Heart right ventricle (tissue), 16 donors: ENCODE measurements around the gene ZMIZ1. TPM values are rescaled to one million over a fixed set of nuclear protein-coding genes. Genes with fewer than 3 reads are reported as not detected.

Source experiments
- ATAC-seq, 8 donors: fragments of 200-7000 bp; cut with Tn5 transposase; one replicate each; pipeline ENCODE4 v1.9.1; 2020; ENCODE audit warnings: mild to moderate bottlenecking in 8 of 8, moderate library complexity in 8 of 8, moderate number of reproducible peaks in 1 of 8
- DNase-seq, 2 donors: peaks; one replicate each; pipeline ENCODE4 v3.0.0-alpha.2; 2020
- H3K27ac ChIP-seq, 10 donors: fragments of 200-600 bp; sonication (generic) in 2 of 10; one replicate each; pipeline versions ENCODE4 v1.5.0 to v1.8.0; 2020 to 2022; ENCODE audit warnings: mild to moderate bottlenecking in 3 of 10
- H3K27me3 ChIP-seq, 7 donors: fragments of 200-600 bp; one replicate each; pipeline ENCODE4 v1.8.0; 2021 to 2022; ENCODE audit warnings: mild to moderate bottlenecking in 2 of 7
- H3K36me3 ChIP-seq, 9 donors: fragments of 200-600 bp; sonication (generic) in 1 of 9; one replicate each; pipeline versions ENCODE4 v1.5.0 to v1.8.0; 2020 to 2022; ENCODE audit warnings: mild to moderate bottlenecking in 2 of 9
- H3K4me1 ChIP-seq, 9 donors: fragments of 200-600 bp; sonication (generic) in 1 of 9; one replicate each; pipeline versions ENCODE4 v1.5.0 to v1.8.0; 2020 to 2022; ENCODE audit warnings: mild to moderate bottlenecking in 4 of 9
- H3K4me3 ChIP-seq, 10 donors: fragments of 200-600 bp; sonication (generic) in 2 of 10; one replicate each; pipeline versions ENCODE4 v1.5.0 to v1.8.0; 2020 to 2022; ENCODE audit warnings: mild to moderate bottlenecking in 7 of 10, moderate library complexity in 2 of 10
- H3K9me3 ChIP-seq, 11 donors: fragments of 200-600 bp in 10 of 11; sonication (generic) in 2 of 11; one replicate each; pipeline versions ENCODE4 v1.5.0 to v1.8.0; 2013 to 2022; ENCODE audit warnings: mild to moderate bottlenecking in 2 of 11, control low read depth in 1 of 11, moderate library complexity in 1 of 11
- CTCF ChIP-seq, 9 donors: fragments of 200-600 bp; sonication (generic) in 2 of 9; IDR thresholded peaks; one replicate each; pipeline versions ENCODE4 v1.5.0 to v1.8.0; 2021 to 2022; ENCODE audit warnings: antibody characterized with exemption in 9 of 9, mild to moderate bottlenecking in 5 of 9, moderate library complexity in 1 of 9
- WGBS, 2 donors: extraction: QIAGEN DNeasy Blood & Tissue Kit; methylation state at CpG; one replicate each; pipeline ENCODE4 v1.1.7; 2013; ENCODE audit warnings: inconsistent platforms in 1 of 2; 5-methylcytosine and 5-hydroxymethylcytosine counted together
- intact Hi-C, 10 donors: fragments of 100-400 bp; cut with DNase I; formaldehyde crosslinking; loops; one replicate each; pipeline versions ENCODE4 v1.11.1 to v1.14.2; 2022
- polyA plus RNA-seq, 2 donors: library from polyadenylated mRNA; stranded (reverse); fragments of 200-250 nt; gene quantifications; one replicate each; pipeline ENCODE4 v1.2.3, GENCODE V29; 2013
- total RNA-seq, 10 donors: library from RNA; stranded (reverse); fragmentation: NEBNext Ultra II Directional in 3 of 10; extraction: Animal tissue kit (Norgen Biotek cat#: 25700) in 3 of 10; gene quantifications; one replicate each; pipeline versions ENCODE4 v1.2.1 to v1.2.4, GENCODE V29; 2021 to 2023
- donor health status: Arrhythmogenic right ventricular cardiomyopathy.
- donor health status: ischemic (EF 13 %, LVEDD 7.1; RV severe dilation, severe dysfunction).
- donor health status: healthy with polysubstance abuse.
- donor health status: DM: no; HTN: yes; CAD: no.
- donor health status: DM: no; HTN: no; CAD: no.
- donor health status: ischemic (EF 25% LVEDD 6.9; RV normal size, moderate dysfunction).
- donor health status: ischemic (EF 25% LVEDD 5.7; RV mildly dilated, moderate dysfunction).
- donor health status: healthy.
- donor health status: DM: yes; HTN: yes; CAD: no.
- donor health status: Ischemic cardiomyopathy.
- donor health status: ischemic (EF 35%, LVEDD 5.7; RV mildly dilated, moderate dysfunction).
- donor health status: nonischemic (EF 11% LVEDD 7.7; RV severe dilation, severe dysfunction).
- donor health status: DM: yes; HTN: yes; CAD: no.
- donor health status: PGD.
- donor health status: ischemic (EF 29% LVEDD 5.4; RV normal size, mild dysfunction).
- donor health status: nonischemic (EF 23%, LVEDD 6.1; RV moderate dilation, normal function).

Gene ZMIZ1
- total and polyA plus RNA-seq, 12 donors = 24.2 to 61.5 (median 49.8) TPM

- H3K27ac ChIP-seq = peak overlapping the region in 1 of 10 donors; percentile 47
- DNase-seq (no peak), ATAC-seq (no peak)
- no peaks in the 10 kb centered on the region for H3K9me3 ChIP-seq
- peaks cover 0 to 16% (median 6%) of the 10 kb centered on the region in 9 donors for H3K36me3 ChIP-seq
- peaks cover 36 to 99% (median 96%) of the 10 kb centered on the region in 9 donors for H3K4me1 ChIP-seq
- H3K27me3 ChIP-seq = no peaks in the 10 kb centered on the region
- H3K4me3 ChIP-seq = no peak overlapping the region
- TF ChIP-seq CTCF (IDR thresholded peaks at IDR 0.05) = no peak
- intact Hi-C loops = no loop called here
- 70 to 89% methylated on average over 6 of the region's 6 CpGs for WGBS, 2 donors
Observed at GRCh38 chr10:79108728-79109127, 40.0 kb downstream of the ZMIZ1 start.

- Histone ChIP-seq H3K4me1 (peaks cover 45 to 99% (median 96%) of the 10 kb centered on the region in 9 donors), H3K27ac (peak overlapping the region in 9 of 10 donors; percentile 67 to 92 (median 84)), H3K9me3 (no peaks in the 10 kb centered on the region), H3K27me3 (no peaks in the 10 kb centered on the region), H3K4me3 (no peak overlapping the region), H3K36me3 (peaks cover 0 to 16% (median 6%) of the 10 kb centered on the region in 9 donors)
- intact Hi-C loops = loop anchor here in 3 of 10 donors (5.0 kb wide), 1 partner anchor 39 kb away; no protein-coding TSS in a partner anchor
- ATAC-seq = no peak
- 70 to 72% methylated on average over 5 of the region's 5 CpGs for WGBS, 2 donors
- TF ChIP-seq CTCF (IDR thresholded peaks at IDR 0.05) = no peak
- DNase-seq = no peak
Observed at GRCh38 chr10:79111427-79111826, 42.7 kb downstream of the ZMIZ1 start.

DNA sequence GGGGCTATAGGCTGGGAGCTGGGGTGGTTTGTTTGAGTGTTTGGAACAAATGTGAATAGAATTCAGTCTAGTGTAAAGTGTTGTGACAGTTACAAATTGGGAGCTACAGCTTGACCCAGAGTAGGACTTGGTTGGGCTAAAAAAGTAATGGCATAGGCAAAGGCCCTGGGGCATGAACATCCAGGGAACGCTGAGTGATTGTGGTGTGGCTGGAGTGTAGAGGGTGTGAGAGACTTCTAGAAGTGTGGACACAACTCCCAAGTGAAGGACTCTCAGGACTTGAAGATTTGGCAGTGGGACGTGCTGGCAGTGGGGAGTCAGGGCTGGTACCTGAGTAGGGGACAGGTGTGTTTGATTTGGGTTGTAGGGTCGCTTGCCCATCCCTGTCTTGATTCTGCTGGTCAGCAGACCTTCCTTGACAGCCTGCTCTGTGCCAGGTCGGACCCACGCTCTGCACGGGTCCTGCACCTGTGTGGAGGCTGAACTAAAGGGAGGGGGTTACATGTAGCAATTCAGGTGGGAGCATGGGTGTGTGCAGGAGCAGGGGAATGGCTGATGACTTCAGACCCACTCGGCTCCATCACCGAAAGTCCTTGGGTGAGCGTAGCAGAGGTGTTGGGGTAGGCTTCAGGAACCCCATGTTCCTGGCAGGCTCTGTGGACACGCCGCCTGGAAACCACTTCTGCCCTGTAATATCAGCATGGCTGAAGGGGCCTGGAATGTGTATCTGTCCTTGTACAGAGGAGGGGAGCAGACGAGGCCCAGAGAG lies 43.3 kb downstream of the ZMIZ1 start:
- H3K4me1 ChIP-seq = peaks cover 51 to 99% (median 96%) of the 10 kb centered on the region in 9 donors
- intact Hi-C loops = loop anchor here in 3 of 10 donors (2.0 to 5.0 kb wide), 2 partner anchors 19 to 40 kb away; no protein-coding TSS in a partner anchor
- ATAC-seq (peak; percentile 26 to 87 (median 70)), DNase-seq (peak in 1 of 2 donors; percentile 59)
- peak overlapping the region; percentile 70 to 92 (median 84) for H3K27ac ChIP-seq
- peaks cover 0 to 16% (median 6%) of the 10 kb centered on the region in 9 donors for H3K36me3 ChIP-seq
- H3K9me3 ChIP-seq = no peaks in the 10 kb centered on the region
- no peak for TF ChIP-seq CTCF (IDR thresholded peaks at IDR 0.05)
- H3K4me3 ChIP-seq = no peak overlapping the region
- 65% methylated on average over 12 of the region's 12 CpGs for WGBS, 2 donors
- no peaks in the 10 kb centered on the region for H3K27me3 ChIP-seq

DNA sequence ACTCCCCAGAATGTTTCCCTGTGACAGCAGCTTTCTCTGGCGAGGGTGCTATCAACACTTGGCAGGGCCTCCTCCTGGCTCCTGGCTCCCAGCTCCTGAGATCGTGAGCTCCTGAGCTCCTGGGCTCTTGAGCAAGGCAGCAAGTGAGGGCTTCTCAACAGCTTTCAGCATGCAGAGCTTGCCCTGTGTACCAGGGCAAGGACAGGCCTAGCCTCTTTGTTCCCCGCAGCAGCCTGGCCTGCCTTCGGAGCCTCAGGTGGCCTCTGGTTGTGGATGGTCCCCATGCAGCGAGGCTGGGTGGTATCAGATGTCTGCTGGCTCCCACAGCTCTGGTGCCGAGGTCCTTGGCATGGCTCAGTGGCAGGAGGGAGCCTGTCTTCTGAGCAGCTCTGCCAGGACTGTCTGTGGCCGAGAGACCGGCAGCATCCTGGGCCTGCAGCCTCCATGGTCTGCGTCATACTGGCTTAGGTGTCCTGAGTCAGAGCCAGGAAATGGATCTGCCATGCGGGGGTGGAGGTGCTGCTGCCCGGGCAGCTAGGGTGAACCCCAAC lies 44.2 kb downstream of the ZMIZ1 start:
- H3K27ac ChIP-seq = peak overlapping the region; percentile 70 to 92 (median 84)
- no peaks in the 10 kb centered on the region for H3K9me3 ChIP-seq
- H3K4me1 ChIP-seq = peaks cover 51 to 99% (median 96%) of the 10 kb centered on the region in 9 donors
- ATAC-seq (peak; percentile 30 to 81 (median 60)), DNase-seq (peak; percentile 32 to 54)
- no peak for TF ChIP-seq CTCF (IDR thresholded peaks at IDR 0.05)
- intact Hi-C loops = loop anchor here in 3 of 10 donors (2.0 to 5.0 kb wide), 2 partner anchors 18 to 41 kb away; no protein-coding TSS in a partner anchor
- WGBS, 2 donors = 30 to 38% methylated on average over 11 of the region's 11 CpGs
- no peak overlapping the region for H3K4me3 ChIP-seq
- no peaks in the 10 kb centered on the region for H3K27me3 ChIP-seq
- peaks cover 0 to 16% (median 6%) of the 10 kb centered on the region in 9 donors for H3K36me3 ChIP-seq
